Activated CD4-positive, alpha-beta T cell treated with anti-CD3 and anti-CD28 coated beads for 1 hour (primary cell): ENCODE results near the gene SIRPD.
"Not testable (repeated sequence)": the region's sequence is repeated elsewhere in the genome, so short reads cannot be mapped to it uniquely, and the experiment has no call there.

Experiments
- DNase-seq: peaks from one replicate; pipeline ENCODE4 v3.0.0-alpha.2; 2020

The SIRPD gene

GRCh38 chr20:1557605-1558004 lies at the start of gene SIRPD:
Gene SIRPD, minus strand, starts transcription at chr20:1557705. Its CDS starts 52 bp downstream, at chr20:1557653.
- no peak for DNase-seq

- DNase-seq: no peak
These were observed 43.2 kb upstream of the SIRPD start for GRCh38 chr20:1600736-1601135.

- DNase-seq: no peak
These were observed 37.8 kb upstream of the SIRPD start for GRCh38 chr20:1595333-1595732.

GRCh38 chr20:1588533-1589460 lies 31.3 kb upstream of the SIRPD start:
- no peak for DNase-seq

GRCh38 chr20:1587781-1588532 lies 30.5 kb upstream of the SIRPD start:
- DNase-seq: no peak

- DNase-seq: no peak
These were observed 22.0 kb upstream of the SIRPD start for GRCh38 chr20:1579488-1579887.

GRCh38 chr20:1577906-1578305 lies 20.4 kb upstream of the SIRPD start:
- no peak for DNase-seq

GRCh38 chr20:1577313-1577712 lies 19.8 kb upstream of the SIRPD start:
- DNase-seq: not testable (repeated sequence)

GRCh38 chr20:1576641-1577040 lies 19.1 kb upstream of the SIRPD start:
- no peak for DNase-seq

- DNase-seq: not testable (repeated sequence)
These were observed 18.5 kb upstream of the SIRPD start for GRCh38 chr20:1576003-1576402.

- not testable (repeated sequence) for DNase-seq
These were observed 14.1 kb upstream of the SIRPD start for GRCh38 chr20:1571583-1571982.

- no peak for DNase-seq
These were observed 11.9 kb upstream of the SIRPD start for GRCh38 chr20:1569415-1569881.

- no peak for DNase-seq
These were observed 10.6 kb upstream of the SIRPD start for GRCh38 chr20:1568163-1568490.

GRCh38 chr20:1567392-1568162 lies 10.1 kb upstream of the SIRPD start:
- no peak for DNase-seq

- DNase-seq: no peak
These were observed 9.2 kb upstream of the SIRPD start for GRCh38 chr20:1566701-1567100.

GRCh38 chr20:1565461-1565860 lies 8.0 kb upstream of the SIRPD start:
- DNase-seq: no peak

- no peak for DNase-seq
These were observed 6.1 kb upstream of the SIRPD start for GRCh38 chr20:1563598-1563997.

- no peak for DNase-seq
These were observed 5.1 kb upstream of the SIRPD start for GRCh38 chr20:1562622-1563021.

- DNase-seq: no peak
These were observed 3.8 kb upstream of the SIRPD start for GRCh38 chr20:1561350-1561749.

GRCh38 chr20:1555952-1556351 lies 1.6 kb downstream of the SIRPD start:
- DNase-seq: no peak

GRCh38 chr20:1539816-1540419 lies 17.6 kb downstream of the SIRPD start:
- DNase-seq: no peak

GRCh38 chr20:1538655-1539054 lies 18.9 kb downstream of the SIRPD start:
- no peak for DNase-seq

- no peak for DNase-seq
These were observed 19.8 kb downstream of the SIRPD start for GRCh38 chr20:1537731-1538058.
